HepG2 (cell line): ENCODE measurements around the gene CDK3. TPM values are rescaled to one million over a fixed set of nuclear protein-coding genes. Genes with fewer than 3 reads are reported as not detected.

Experiments
- DRAP1 ChIP-seq: IDR thresholded peaks from 2 replicates; pipeline ENCODE4 v1.6.1; 2016; ENCODE audit warnings: missing genetic modification reagents, missing compliant biosample characterization
- HOXA7 ChIP-seq: sonication (generic); formaldehyde crosslinking; IDR thresholded peaks from 2 replicates; pipeline ENCODE4 v1.8.1; 2022; ENCODE audit warnings: mild to moderate bottlenecking, missing genetic modification reagents, moderate library complexity
- KLF15 ChIP-seq: sonication (generic); formaldehyde crosslinking; IDR thresholded peaks from 2 replicates; pipeline ENCODE4 v1.8.1; 2023; ENCODE audit warnings: borderline replicate concordance, mild to moderate bottlenecking, inconsistent platforms, missing genetic modification reagents, mixed read lengths
- NFKBIZ ChIP-seq: IDR thresholded peaks from 2 replicates; pipeline ENCODE4 v1.6.1; 2018; ENCODE audit warnings: missing genetic modification reagents, missing compliant biosample characterization
- NFYC ChIP-seq: IDR thresholded peaks from 2 replicates; pipeline ENCODE4 v1.6.1; 2016; ENCODE audit warnings: missing genetic modification reagents, missing compliant biosample characterization
- NR2F6 ChIP-seq, 2 experiments: IDR thresholded peaks; 2 replicates each; pipeline ENCODE4 v1.6.1; 2016; ENCODE audit warnings: antibody characterized with exemption in 1 of 2, mild to moderate bottlenecking in 1 of 2
- RBM39 ChIP-seq: fragments of 200-400 bp; formaldehyde crosslinking; IDR thresholded peaks from one replicate; pipeline ENCODE4 v1.6.1; 2018; ENCODE audit warnings: antibody characterized with exemption, mild to moderate bottlenecking, low read depth, low read length; ENCODE audit not compliant: poor library complexity, severe bottlenecking
- SAP130 ChIP-seq: IDR thresholded peaks from 2 replicates; pipeline ENCODE4 v1.6.1; 2016; ENCODE audit warnings: low read depth
- SIX1 ChIP-seq: sonication (generic); formaldehyde crosslinking; IDR thresholded peaks from 2 replicates; pipeline ENCODE4 v1.4.0; 2020; ENCODE audit warnings: missing genetic modification reagents, borderline replicate concordance
- SMARCE1 ChIP-seq: fragments of 450-650 bp; IDR thresholded peaks from 2 replicates; pipeline ENCODE4 v1.6.1; 2017; ENCODE audit warnings: borderline replicate concordance
- SOX5 ChIP-seq: IDR thresholded peaks from 2 replicates; pipeline ENCODE4 v1.6.1; 2016; ENCODE audit warnings: borderline replicate concordance
- TARDBP ChIP-seq: sonication (generic); formaldehyde crosslinking; IDR thresholded peaks from 2 replicates; pipeline ENCODE4 v1.8.0; 2022; ENCODE audit warnings: mild to moderate bottlenecking, missing genetic modification reagents
- TP53 ChIP-seq: sonication (generic); formaldehyde crosslinking; conservative IDR thresholded peaks from 2 replicates; pipeline ENCODE4 v1.4.0; 2020; ENCODE audit warnings: missing genetic modification reagents
- TRIM24 ChIP-seq: sonication (generic); formaldehyde crosslinking; IDR thresholded peaks from 2 replicates; pipeline ENCODE4 v1.8.0; 2022; ENCODE audit warnings: mild to moderate bottlenecking, missing genetic modification reagents
- YEATS4 ChIP-seq: sonication (generic); formaldehyde crosslinking; IDR thresholded peaks from 2 replicates; pipeline ENCODE4 v1.4.0; 2020; ENCODE audit warnings: missing genetic modification reagents, borderline replicate concordance
- ZMYM2 ChIP-seq: sonication (generic); formaldehyde crosslinking; IDR thresholded peaks from 2 replicates; pipeline ENCODE4 v1.8.0; 2022; ENCODE audit warnings: mild to moderate bottlenecking, missing genetic modification reagents
- ZNF124 ChIP-seq: sonication (generic); formaldehyde crosslinking; IDR thresholded peaks from 2 replicates; pipeline ENCODE4 v1.4.0; 2020; ENCODE audit warnings: missing genetic modification reagents
- ZNF329 ChIP-seq: sonication (generic); formaldehyde crosslinking; IDR thresholded peaks from 2 replicates; pipeline ENCODE4 v1.9.0; 2021; ENCODE audit warnings: low read depth, mild to moderate bottlenecking, missing genetic modification reagents
- ZNF660 ChIP-seq: sonication (generic); formaldehyde crosslinking; IDR thresholded peaks from 2 replicates; pipeline ENCODE4 v1.5.1; 2020; ENCODE audit warnings: mild to moderate bottlenecking, low read depth, missing genetic modification reagents, borderline replicate concordance
- ZNF788 ChIP-seq: sonication (generic); formaldehyde crosslinking; IDR thresholded peaks from 2 replicates; pipeline ENCODE4 v1.5.0; 2020; ENCODE audit warnings: mild to moderate bottlenecking, missing genetic modification reagents, borderline replicate concordance
- ZNF850 ChIP-seq: sonication (generic); formaldehyde crosslinking; conservative IDR thresholded peaks from 2 replicates; pipeline ENCODE4 v1.9.0; 2021; ENCODE audit warnings: mild to moderate bottlenecking, missing genetic modification reagents
- polyA plus RNA-seq, 8 experiments: library from polyadenylated mRNA; depleted of rRNA in 3 of 8; stranded (reverse) in 7 of 8; unstranded in 1 of 8; fragments of >200 nt; fragmentation: Illumina TruSeq in 4 of 8; extraction: Trizol in 4 of 8; gene quantifications; 2 replicates each; pipeline versions ENCODE4 v1.2.1 to v1.2.3, GENCODE V29; 2011 to 2016; ENCODE audit warnings: low read depth in 4 of 8, missing spikeins in 1 of 8, mixed read lengths in 1 of 8; ENCODE audit not compliant: insufficient read depth in 1 of 8
- total RNA-seq, 5 experiments: library from RNA; depleted of rRNA; stranded (reverse); fragments of >200 nt; fragmentation: Illumina TruSeq; extraction: Trizol; gene quantifications; 2 replicates each; pipeline ENCODE4 v1.2.3, GENCODE V29; 2016; ENCODE audit warnings: low read depth in 1 of 5
- TF ChIP-seq, protein P1 (sequence below): sonication (generic); formaldehyde crosslinking; IDR thresholded peaks from 2 replicates; pipeline ENCODE4 v1.4.0; 2020; ENCODE audit warnings: missing genetic modification reagents

The CDK3 gene
- total and polyA plus RNA-seq, 2 of the 13 experiments (the other 11 are each of a cell fraction or from before 2014, with no cell fraction given) = 5.8 to 11.4 TPM

DNA sequence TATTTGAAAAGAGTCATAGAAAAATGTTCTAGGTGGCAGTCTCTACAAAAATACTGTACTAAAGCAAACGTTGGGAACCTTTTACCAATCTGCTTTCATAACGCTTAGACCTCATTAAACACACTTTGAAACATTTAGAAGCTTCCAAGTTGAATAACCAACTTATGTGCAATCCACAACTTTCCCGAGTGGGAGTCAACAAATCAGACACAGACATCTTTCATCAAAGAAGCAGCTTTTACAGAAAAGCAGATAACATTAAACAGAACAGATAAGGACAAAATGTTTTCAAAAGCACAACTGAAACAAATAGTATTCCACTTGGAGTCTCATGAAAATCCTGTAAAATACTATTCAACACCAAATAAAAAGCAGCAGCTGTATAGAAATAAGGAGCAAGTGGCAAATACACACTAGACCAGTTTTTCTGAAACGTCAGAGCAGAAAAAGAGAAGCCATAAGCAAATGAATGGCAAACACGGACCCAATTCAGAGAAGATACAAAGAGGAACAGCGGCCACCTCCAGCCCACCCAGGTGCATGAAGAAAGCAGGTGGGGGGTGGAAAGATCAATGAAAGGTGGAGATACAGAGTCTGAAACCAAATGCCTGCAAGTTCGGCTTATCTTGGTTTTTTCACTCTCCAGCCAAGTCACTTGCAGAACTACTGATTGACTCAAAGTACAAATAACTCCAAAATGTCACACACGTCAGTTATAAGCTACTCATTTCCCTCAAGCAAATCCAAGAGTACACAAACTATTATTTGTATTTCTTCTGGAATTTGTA is 41.4 kb upstream of the CDK3 start (continued):
- no peak for TF ChIP-seq TARDBP (CRISPR knock-in tag)
- no peak for TF ChIP-seq NFKBIZ (CRISPR knock-in tag)
- TF ChIP-seq SAP130 = peak; percentile 53; the same call in 1 of the 2 replicates
- no peak for TF ChIP-seq TRIM24
- no peak for TF ChIP-seq KLF15 (CRISPR knock-in tag)
- no peak for TF ChIP-seq ZNF850 (CRISPR knock-in tag)
- TF ChIP-seq SOX5 = peak; percentile 11; the same call in 1 of the 2 replicates
- TF ChIP-seq RBM39 = no peak
- TF ChIP-seq YEATS4 = no peak
- TF ChIP-seq ZNF124 = peak; percentile 52; the same call in 1 of the 2 replicates
- no peak for TF ChIP-seq TP53 (CRISPR knock-in tag)
- TF ChIP-seq HOXA7 (CRISPR knock-in tag) = no peak
- no peak for TF ChIP-seq SMARCE1
- TF ChIP-seq, protein P1, sequence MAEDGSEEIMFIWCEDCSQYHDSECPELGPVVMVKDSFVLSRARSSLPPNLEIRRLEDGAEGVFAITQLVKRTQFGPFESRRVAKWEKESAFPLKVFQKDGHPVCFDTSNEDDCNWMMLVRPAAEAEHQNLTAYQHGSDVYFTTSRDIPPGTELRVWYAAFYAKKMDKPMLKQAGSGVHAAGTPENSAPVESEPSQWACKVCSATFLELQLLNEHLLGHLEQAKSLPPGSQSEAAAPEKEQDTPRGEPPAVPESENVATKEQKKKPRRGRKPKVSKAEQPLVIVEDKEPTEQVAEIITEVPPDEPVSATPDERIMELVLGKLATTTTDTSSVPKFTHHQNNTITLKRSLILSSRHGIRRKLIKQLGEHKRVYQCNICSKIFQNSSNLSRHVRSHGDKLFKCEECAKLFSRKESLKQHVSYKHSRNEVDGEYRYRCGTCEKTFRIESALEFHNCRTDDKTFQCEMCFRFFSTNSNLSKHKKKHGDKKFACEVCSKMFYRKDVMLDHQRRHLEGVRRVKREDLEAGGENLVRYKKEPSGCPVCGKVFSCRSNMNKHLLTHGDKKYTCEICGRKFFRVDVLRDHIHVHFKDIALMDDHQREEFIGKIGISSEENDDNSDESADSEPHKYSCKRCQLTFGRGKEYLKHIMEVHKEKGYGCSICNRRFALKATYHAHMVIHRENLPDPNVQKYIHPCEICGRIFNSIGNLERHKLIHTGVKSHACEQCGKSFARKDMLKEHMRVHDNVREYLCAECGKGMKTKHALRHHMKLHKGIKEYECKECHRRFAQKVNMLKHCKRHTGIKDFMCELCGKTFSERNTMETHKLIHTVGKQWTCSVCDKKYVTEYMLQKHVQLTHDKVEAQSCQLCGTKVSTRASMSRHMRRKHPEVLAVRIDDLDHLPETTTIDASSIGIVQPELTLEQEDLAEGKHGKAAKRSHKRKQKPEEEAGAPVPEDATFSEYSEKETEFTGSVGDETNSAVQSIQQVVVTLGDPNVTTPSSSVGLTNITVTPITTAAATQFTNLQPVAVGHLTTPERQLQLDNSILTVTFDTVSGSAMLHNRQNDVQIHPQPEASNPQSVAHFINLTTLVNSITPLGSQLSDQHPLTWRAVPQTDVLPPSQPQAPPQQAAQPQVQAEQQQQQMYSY = no peak
- TF ChIP-seq ZNF788 (CRISPR knock-in tag) = no peak
- no peak for TF ChIP-seq ZNF660 (CRISPR knock-in tag)
- 0 out of 2 replicates have a peak, but pooled peaks have one; percentile 20 for TF ChIP-seq NR2F6 (IDR thresholded peaks at IDR 0.05)
- TF ChIP-seq NR2F6 (CRISPR knock-in tag; IDR thresholded peaks at IDR 0.05) = no peak
- TF ChIP-seq NFYC (CRISPR knock-in tag) = no peak
- TF ChIP-seq DRAP1 = 0 out of 2 replicates have a peak, but pooled peaks have one; percentile 11
- no peak for TF ChIP-seq ZMYM2 (CRISPR knock-in tag)
- no peak for TF ChIP-seq SIX1
- no peak for TF ChIP-seq ZNF329 (CRISPR knock-in tag)
